Measurements from ENCODE around the gene LGALS7B. TPM values are rescaled to one million over a fixed set of nuclear protein-coding genes. Genes with fewer than 3 reads are reported as not detected.

Gene LGALS7B
- total RNA-seq, 4 donors from 2014 or later: 2.1 to 58.4 (median 9.8) TPM; not detected in 1

GRCh38 chr19:38838208-38838985 lies 49.4 kb downstream of the LGALS7B start:
- ATAC-seq: no peak
- TF ChIP-seq EP300 (IDR thresholded peaks at IDR 0.05): no peak
- H3K36me3 ChIP-seq: peaks cover 0 to 88% of the 10 kb centered on the region in 2 donors
- H3K4me1 ChIP-seq: peaks cover 0 to 44% (median 0%) of the 10 kb centered on the region in 3 donors
- 60 to 92% methylated on average over 3 to 6 of the region's 19 CpGs for WGBS, 2 donors (ENCODE audit: low coverage in 1 of 2)
- no peaks in the 10 kb centered on the region for H3K9me3 ChIP-seq
- H3K27ac ChIP-seq: peak overlapping the region in 3 of 4 donors; percentile 8 to 38 (median 31)
- H3K4me3 ChIP-seq: no peak overlapping the region
- H3K27me3 ChIP-seq: no peaks in the 10 kb centered on the region

- H3K4me1 ChIP-seq: peaks cover 0 to 52% (median 0%) of the 10 kb centered on the region in 3 donors
- H3K4me3 ChIP-seq: no peak overlapping the region
- ATAC-seq: no peak
- no peaks in the 10 kb centered on the region for H3K27me3 ChIP-seq
- peaks cover 0 to 96% of the 10 kb centered on the region in 2 donors for H3K36me3 ChIP-seq
- WGBS, 2 donors (ENCODE audit: low coverage in 1 of 2): 43 to 76% methylated on average over 1 to 10 of the region's 12 CpGs
- H3K27ac ChIP-seq: peak overlapping the region in 3 of 4 donors; percentile 8 to 31 (median 14)
- TF ChIP-seq POLR2AphosphoS5 (IDR thresholded peaks at IDR 0.05) (no peak), EP300 (IDR thresholded peaks at IDR 0.05) (no peak), POLR2A (IDR thresholded peaks at IDR 0.05) (no peak), CTCF (IDR thresholded peaks at IDR 0.05) (no peak)
- no peaks in the 10 kb centered on the region for H3K9me3 ChIP-seq
Observed at GRCh38 chr19:38838986-38839761, 50.2 kb downstream of the LGALS7B start.

- Histone ChIP-seq H3K9me3 (no peaks in the 10 kb centered on the region), H3K27me3 (no peaks in the 10 kb centered on the region), H3K36me3 (peaks cover 0 to 100% of the 10 kb centered on the region in 2 donors), H3K27ac (peak overlapping the region in 3 of 4 donors; percentile 15 to 48 (median 17)), H3K4me3 (no peak overlapping the region), H3K4me1 (peaks cover 0 to 56% (median 0%) of the 10 kb centered on the region in 3 donors)
- 60 to 76% methylated on average over 5 to 7 of the region's 28 CpGs for WGBS, 2 donors (ENCODE audit: low coverage in 1 of 2)
- ATAC-seq: no peak
- TF ChIP-seq POLR2AphosphoS5 (IDR thresholded peaks at IDR 0.05) (no peak), POLR2A (IDR thresholded peaks at IDR 0.05) (no peak), CTCF (IDR thresholded peaks at IDR 0.05) (no peak), EP300 (IDR thresholded peaks at IDR 0.05) (no peak)
Observed at GRCh38 chr19:38839816-38840582, 51.0 kb downstream of the LGALS7B start.

- 60% methylated on average over 1 of the region's 5 CpGs; no CpG with 5 or more reads in 1 of the 2 donors for WGBS, 2 donors (ENCODE audit: low coverage in 1 of 2)
- TF ChIP-seq EP300 (IDR thresholded peaks at IDR 0.05) (no peak), POLR2A (IDR thresholded peaks at IDR 0.05) (no peak), CTCF (IDR thresholded peaks at IDR 0.05) (no peak)
- Histone ChIP-seq H3K9me3 (no peaks in the 10 kb centered on the region), H3K27me3 (no peaks in the 10 kb centered on the region), H3K4me1 (peaks cover 0 to 56% (median 0%) of the 10 kb centered on the region in 3 donors), H3K4me3 (no peak overlapping the region), H3K36me3 (peaks cover 0 to 100% of the 10 kb centered on the region in 2 donors), H3K27ac (peak overlapping the region in 3 of 4 donors; percentile 15 to 48 (median 38))
- no peak for ATAC-seq
Observed at GRCh38 chr19:38840583-38840968, 51.6 kb downstream of the LGALS7B start.

Small RNA genes within 50 kb of the gene (small RNA-seq; reads per million reads assigned to genes)
- gene RNU6-140P: 0 reads per million in 4 donors

Other genes with a start within 250 kb of the LGALS7B start
- gene MAP4K1, start 171.2 kb upstream of the LGALS7B start, total RNA-seq: 10 to 100 TPM in 1 of 4 donors, 1 to 10 TPM in 2, under 1 TPM in 1; 0.62 to 16.1 (median 3.1) TPM
- gene EIF3K, start 170.0 kb upstream of the LGALS7B start, total RNA-seq: 100 to 1,000 TPM; 392 to 489 (median 414) TPM
- gene ACTN4, start 141.6 kb upstream of the LGALS7B start, total RNA-seq: 100 to 1,000 TPM; 337 to 938 (median 507) TPM
- gene CAPN12, start 44.7 kb upstream of the LGALS7B start, total RNA-seq: 1 to 10 TPM in 2 of 4 donors, under 1 TPM in 1, not detected in 1; 0.93 to 2.2 (median 1.1) TPM
- gene LGALS7, start 15.7 kb upstream of the LGALS7B start, total RNA-seq: 10 to 100 TPM in 1 of 4 donors, not detected in 3; 25.8 TPM
- gene LGALS4, start 23.7 kb downstream of the LGALS7B start, total RNA-seq: 1 to 10 TPM in 2 of 4 donors, under 1 TPM in 1, not detected in 1; 0.27 to 1.6 (median 1.1) TPM
- 100 to 1,000 TPM in 2 of 4 donors, 10 to 100 TPM in 2; 88.3 to 162 (median 110) TPM for gene ECH1, start 42.6 kb downstream of the LGALS7B start, total RNA-seq
- 100 to 1,000 TPM; 173 to 180 (median 174) TPM for gene HNRNPL, start 60.8 kb downstream of the LGALS7B start, total RNA-seq
- 1 to 10 TPM; 1.2 to 8.2 (median 4.1) TPM for gene RINL, start 89.1 kb downstream of the LGALS7B start, total RNA-seq
- gene SIRT2, start 110.4 kb downstream of the LGALS7B start, total RNA-seq: 100 to 1,000 TPM in 1 of 4 donors, 10 to 100 TPM in 3; 73.9 to 106 (median 80.5) TPM
- 10 to 100 TPM; 18.5 to 37.6 (median 26.8) TPM for gene NFKBIB, start 110.8 kb downstream of the LGALS7B start, total RNA-seq
- 1 to 10 TPM in 1 of 4 donors, under 1 TPM in 1, not detected in 2; 0.94 to 1.4 TPM for gene CCER2, start 123.0 kb downstream of the LGALS7B start, total RNA-seq
- 10 to 100 TPM in 3 of 4 donors, 1 to 10 TPM in 1; 9.9 to 13.7 (median 11.9) TPM for gene SARS2, start 141.6 kb downstream of the LGALS7B start, total RNA-seq
- 10 to 100 TPM; 19.8 to 25.3 (median 23.0) TPM for gene MRPS12, start 141.7 kb downstream of the LGALS7B start, total RNA-seq
- gene FBXO17, start 186.5 kb downstream of the LGALS7B start, total RNA-seq: 10 to 100 TPM; 21.5 to 31.3 (median 27.8) TPM
- gene FBXO27, start 243.3 kb downstream of the LGALS7B start, total RNA-seq: 1 to 10 TPM; 3.0 to 9.7 (median 3.8) TPM